Liver (tissue), 9 donors: ENCODE results near the gene ADCY2. TPM values are rescaled to one million over a fixed set of nuclear protein-coding genes. Genes with fewer than 3 reads are reported as not detected.

Source experiments
- DNase-seq: peaks from one replicate; pipeline ENCODE4 v3.0.0-alpha.2; 2017; ENCODE audit warnings: low spot score
- H3K27ac ChIP-seq, 2 donors: one replicate each; pipeline ENCODE4 v1.7.0; 2013; ENCODE audit warnings: inconsistent platforms in 2 of 2, low read length in 2 of 2, control low read depth in 1 of 2, low read depth in 1 of 2, mild to moderate bottlenecking in 1 of 2
- H3K27me3 ChIP-seq, 4 donors: one replicate each; pipeline versions ENCODE4 v1.6.1 to v1.7.0; 2013; ENCODE audit warnings: low read length in 3 of 4, inconsistent platforms in 1 of 4, mild to moderate bottlenecking in 1 of 4, moderate library complexity in 1 of 4; ENCODE audit not compliant: control insufficient read depth in 4 of 4, insufficient read depth in 4 of 4
- H3K36me3 ChIP-seq, 4 donors: one replicate each; pipeline versions ENCODE4 v1.6.1 to v1.7.0; 2013; ENCODE audit warnings: low read length in 3 of 4, mild to moderate bottlenecking in 3 of 4, low read depth in 1 of 4, moderate library complexity in 1 of 4; ENCODE audit not compliant: control insufficient read depth in 4 of 4, insufficient read depth in 3 of 4
- H3K4me1 ChIP-seq, 4 donors: one replicate each; pipeline versions ENCODE4 v1.6.1 to v1.7.0; 2013; ENCODE audit warnings: low read length in 3 of 4, mild to moderate bottlenecking in 3 of 4, moderate library complexity in 1 of 4; ENCODE audit not compliant: control insufficient read depth in 4 of 4, insufficient read depth in 4 of 4
- H3K4me3 ChIP-seq, 3 donors: one replicate each; pipeline versions ENCODE4 v1.6.1 to v1.7.0; 2013; ENCODE audit warnings: low read length in 3 of 3, control low read depth in 1 of 3, low read depth in 1 of 3, mild to moderate bottlenecking in 1 of 3
- H3K9ac ChIP-seq, 2 donors: one replicate each; pipeline ENCODE4 v1.7.0; 2013; ENCODE audit warnings: low read length in 2 of 2, mild to moderate bottlenecking in 2 of 2, moderate library complexity in 2 of 2, control low read depth in 1 of 2, low read depth in 1 of 2
- H3K9me3 ChIP-seq, 4 donors: one replicate each; pipeline versions ENCODE4 v1.6.1 to v1.7.0; 2013; ENCODE audit warnings: low read length in 3 of 4; ENCODE audit not compliant: control insufficient read depth in 4 of 4
- EGR1 ChIP-seq, 2 donors: IDR thresholded peaks; 2 replicates each; pipeline ENCODE4 v1.6.1; 2016 to 2018; ENCODE audit warnings: antibody characterized with exemption in 2 of 2, low read depth in 2 of 2
- FOXA1 ChIP-seq: IDR thresholded peaks from 2 replicates; pipeline ENCODE4 v1.6.1; 2016; ENCODE audit warnings: antibody characterized with exemption
- FOXA2 ChIP-seq: IDR thresholded peaks from 2 replicates; pipeline ENCODE4 v1.6.1; 2016; ENCODE audit warnings: antibody characterized with exemption
- GABPA ChIP-seq, 2 donors: IDR thresholded peaks in 1 of 2; conservative IDR thresholded peaks in 1 of 2; 2 replicates each; pipeline ENCODE4 v1.6.1; 2016; ENCODE audit warnings: antibody characterized with exemption in 2 of 2, mild to moderate bottlenecking in 1 of 2, moderate library complexity in 1 of 2
- HNF4A ChIP-seq, 2 donors: conservative IDR thresholded peaks; 2 replicates each; pipeline ENCODE4 v1.6.1; 2016; ENCODE audit warnings: antibody characterized with exemption in 2 of 2, mild to moderate bottlenecking in 2 of 2
- HNF4G ChIP-seq: IDR thresholded peaks from 2 replicates; pipeline ENCODE4 v1.6.1; 2016; ENCODE audit warnings: antibody characterized with exemption
- JUND ChIP-seq, 2 donors: IDR thresholded peaks; 2 replicates each; pipeline ENCODE4 v1.6.1; 2016; ENCODE audit warnings: antibody characterized with exemption in 2 of 2
- NR2F2 ChIP-seq: IDR thresholded peaks from 2 replicates; pipeline ENCODE4 v1.6.1; 2016; ENCODE audit warnings: antibody characterized with exemption
- RAD21 ChIP-seq, 2 donors: IDR thresholded peaks; 2 replicates each; pipeline ENCODE4 v1.6.1; 2016; ENCODE audit warnings: antibody characterized with exemption in 2 of 2, mild to moderate bottlenecking in 2 of 2
- RXRA ChIP-seq, 2 donors: IDR thresholded peaks; 2 replicates each; pipeline ENCODE4 v1.6.1; 2017 to 2018; ENCODE audit warnings: antibody characterized with exemption in 2 of 2, mild to moderate bottlenecking in 1 of 2
- SP1 ChIP-seq: IDR thresholded peaks from 2 replicates; pipeline ENCODE4 v1.6.1; 2018; ENCODE audit warnings: antibody characterized with exemption, mild to moderate bottlenecking
- TAF1 ChIP-seq: conservative IDR thresholded peaks from 2 replicates; pipeline ENCODE4 v1.6.1; 2016; ENCODE audit warnings: antibody characterized with exemption, mild to moderate bottlenecking
- YY1 ChIP-seq: IDR thresholded peaks from 2 replicates; pipeline ENCODE4 v1.6.1; 2016; ENCODE audit warnings: antibody characterized with exemption, mild to moderate bottlenecking
- WGBS: extraction: QIAGEN DNeasy Blood & Tissue Kit; methylation state at CpG from one replicate; pipeline ENCODE4 v1.1.7; 2013; 5-methylcytosine and 5-hydroxymethylcytosine counted together
- polyA plus RNA-seq, 2 donors: library from polyadenylated mRNA; stranded (reverse) in 1 of 2; unstranded in 1 of 2; fragments of 200-250 nt in 1 of 2; fragments of >200 nt in 1 of 2; fragmentation: Nextera tagmentation in 1 of 2; extraction: Ambion mirVana in 1 of 2; gene quantifications; one replicate each; pipeline versions ENCODE4 v1.2.1 to v1.2.3, GENCODE V29; 2013 to 2015
- total RNA-seq, 2 donors: library from RNA; depleted of rRNA; stranded (reverse); fragments of >200 nt; gene quantifications; one replicate each; pipeline ENCODE4 v1.2.3, GENCODE V29; 2014
- TF ChIP-seq, protein P1 (sequence below): fragments of 150-350 bp; IDR thresholded peaks from 2 replicates; pipeline ENCODE4 v1.5.1; 2017; ENCODE audit warnings: improper control_type of control experiment, low read depth, low read length; ENCODE audit not compliant: missing input control
- TF ChIP-seq, protein P2 (sequence below): IDR thresholded peaks from 2 replicates; pipeline ENCODE4 v1.6.1; 2016; ENCODE audit warnings: antibody characterized with exemption, mild to moderate bottlenecking
- TF ChIP-seq, protein P3 (sequence below): IDR thresholded peaks from 2 replicates; pipeline ENCODE4 v1.6.1; 2016; ENCODE audit warnings: antibody characterized with exemption
- TF ChIP-seq, protein P4 (sequence below): IDR thresholded peaks from 2 replicates; pipeline ENCODE4 v1.6.1; 2016; ENCODE audit warnings: antibody characterized with exemption
- TF ChIP-seq, protein P5 (sequence below): IDR thresholded peaks from 2 replicates; pipeline ENCODE4 v1.6.1; 2016; ENCODE audit warnings: antibody characterized with exemption
- donor health status: healthy.
- donor health status: healthy.
- donor health status: healthy.
- donor health status: healthy.
- donor health status: healthy.

The ADCY2 gene
- total and polyA plus RNA-seq, 4 donors: not detected

DNA sequence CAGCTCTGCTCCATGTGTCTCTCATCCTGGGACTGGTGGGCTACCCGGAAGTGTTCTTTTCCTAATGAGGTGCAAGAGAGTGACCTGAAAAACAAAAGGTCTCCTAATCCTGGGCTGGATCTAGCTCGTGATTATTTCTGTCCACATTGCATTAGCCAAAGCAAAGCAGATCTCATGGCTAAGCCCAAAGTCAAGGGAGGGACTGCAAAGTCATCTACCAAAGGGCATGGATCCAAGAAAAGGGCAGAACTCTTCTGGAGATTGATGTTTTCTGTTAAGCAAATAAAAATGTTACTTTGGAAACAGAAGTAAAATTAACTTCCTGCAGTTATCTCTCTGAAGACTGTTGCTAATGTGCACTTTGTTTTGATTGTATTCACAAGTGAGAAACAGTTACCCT lies 229.8 kb downstream of the ADCY2 start:
- Histone ChIP-seq H3K4me3 (no peak overlapping the region), H3K9ac (no peak overlapping the region), H3K27me3 (no peaks in the 10 kb centered on the region), H3K36me3 (no peaks in the 10 kb centered on the region), H3K4me1 (no peaks in the 10 kb centered on the region), H3K27ac (no peak overlapping the region), H3K9me3 (peaks cover 0 to under 1% (median 0%) of the 10 kb centered on the region in 4 donors)
- TF ChIP-seq EGR1 (IDR thresholded peaks at IDR 0.05; ENCODE audit: low read depth in 2 of 2) (no peak), FOXA2 (no peak), FOXA1 (no peak), HNF4G (no peak), GABPA (IDR thresholded peaks at IDR 0.05 in 1 of 2, conservative IDR thresholded peaks at IDR 0.05 in 1 of 2) (no peak), YY1 (no peak), TAF1 (no peak), RXRA (IDR thresholded peaks at IDR 0.05) (no peak), SP1 (no peak), NR2F2 (no peak), JUND (IDR thresholded peaks at IDR 0.05) (no peak), HNF4A (conservative IDR thresholded peaks at IDR 0.05) (no peak), RAD21 (IDR thresholded peaks at IDR 0.05) (no peak)
- TF ChIP-seq, protein P1, sequence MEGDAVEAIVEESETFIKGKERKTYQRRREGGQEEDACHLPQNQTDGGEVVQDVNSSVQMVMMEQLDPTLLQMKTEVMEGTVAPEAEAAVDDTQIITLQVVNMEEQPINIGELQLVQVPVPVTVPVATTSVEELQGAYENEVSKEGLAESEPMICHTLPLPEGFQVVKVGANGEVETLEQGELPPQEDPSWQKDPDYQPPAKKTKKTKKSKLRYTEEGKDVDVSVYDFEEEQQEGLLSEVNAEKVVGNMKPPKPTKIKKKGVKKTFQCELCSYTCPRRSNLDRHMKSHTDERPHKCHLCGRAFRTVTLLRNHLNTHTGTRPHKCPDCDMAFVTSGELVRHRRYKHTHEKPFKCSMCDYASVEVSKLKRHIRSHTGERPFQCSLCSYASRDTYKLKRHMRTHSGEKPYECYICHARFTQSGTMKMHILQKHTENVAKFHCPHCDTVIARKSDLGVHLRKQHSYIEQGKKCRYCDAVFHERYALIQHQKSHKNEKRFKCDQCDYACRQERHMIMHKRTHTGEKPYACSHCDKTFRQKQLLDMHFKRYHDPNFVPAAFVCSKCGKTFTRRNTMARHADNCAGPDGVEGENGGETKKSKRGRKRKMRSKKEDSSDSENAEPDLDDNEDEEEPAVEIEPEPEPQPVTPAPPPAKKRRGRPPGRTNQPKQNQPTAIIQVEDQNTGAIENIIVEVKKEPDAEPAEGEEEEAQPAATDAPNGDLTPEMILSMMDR: no peak
- TF ChIP-seq, protein P2, sequence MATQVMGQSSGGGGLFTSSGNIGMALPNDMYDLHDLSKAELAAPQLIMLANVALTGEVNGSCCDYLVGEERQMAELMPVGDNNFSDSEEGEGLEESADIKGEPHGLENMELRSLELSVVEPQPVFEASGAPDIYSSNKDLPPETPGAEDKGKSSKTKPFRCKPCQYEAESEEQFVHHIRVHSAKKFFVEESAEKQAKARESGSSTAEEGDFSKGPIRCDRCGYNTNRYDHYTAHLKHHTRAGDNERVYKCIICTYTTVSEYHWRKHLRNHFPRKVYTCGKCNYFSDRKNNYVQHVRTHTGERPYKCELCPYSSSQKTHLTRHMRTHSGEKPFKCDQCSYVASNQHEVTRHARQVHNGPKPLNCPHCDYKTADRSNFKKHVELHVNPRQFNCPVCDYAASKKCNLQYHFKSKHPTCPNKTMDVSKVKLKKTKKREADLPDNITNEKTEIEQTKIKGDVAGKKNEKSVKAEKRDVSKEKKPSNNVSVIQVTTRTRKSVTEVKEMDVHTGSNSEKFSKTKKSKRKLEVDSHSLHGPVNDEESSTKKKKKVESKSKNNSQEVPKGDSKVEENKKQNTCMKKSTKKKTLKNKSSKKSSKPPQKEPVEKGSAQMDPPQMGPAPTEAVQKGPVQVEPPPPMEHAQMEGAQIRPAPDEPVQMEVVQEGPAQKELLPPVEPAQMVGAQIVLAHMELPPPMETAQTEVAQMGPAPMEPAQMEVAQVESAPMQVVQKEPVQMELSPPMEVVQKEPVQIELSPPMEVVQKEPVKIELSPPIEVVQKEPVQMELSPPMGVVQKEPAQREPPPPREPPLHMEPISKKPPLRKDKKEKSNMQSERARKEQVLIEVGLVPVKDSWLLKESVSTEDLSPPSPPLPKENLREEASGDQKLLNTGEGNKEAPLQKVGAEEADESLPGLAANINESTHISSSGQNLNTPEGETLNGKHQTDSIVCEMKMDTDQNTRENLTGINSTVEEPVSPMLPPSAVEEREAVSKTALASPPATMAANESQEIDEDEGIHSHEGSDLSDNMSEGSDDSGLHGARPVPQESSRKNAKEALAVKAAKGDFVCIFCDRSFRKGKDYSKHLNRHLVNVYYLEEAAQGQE: no peak
- TF ChIP-seq, protein P3, sequence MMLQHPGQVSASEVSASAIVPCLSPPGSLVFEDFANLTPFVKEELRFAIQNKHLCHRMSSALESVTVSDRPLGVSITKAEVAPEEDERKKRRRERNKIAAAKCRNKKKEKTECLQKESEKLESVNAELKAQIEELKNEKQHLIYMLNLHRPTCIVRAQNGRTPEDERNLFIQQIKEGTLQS: no peak
- TF ChIP-seq, protein P4, sequence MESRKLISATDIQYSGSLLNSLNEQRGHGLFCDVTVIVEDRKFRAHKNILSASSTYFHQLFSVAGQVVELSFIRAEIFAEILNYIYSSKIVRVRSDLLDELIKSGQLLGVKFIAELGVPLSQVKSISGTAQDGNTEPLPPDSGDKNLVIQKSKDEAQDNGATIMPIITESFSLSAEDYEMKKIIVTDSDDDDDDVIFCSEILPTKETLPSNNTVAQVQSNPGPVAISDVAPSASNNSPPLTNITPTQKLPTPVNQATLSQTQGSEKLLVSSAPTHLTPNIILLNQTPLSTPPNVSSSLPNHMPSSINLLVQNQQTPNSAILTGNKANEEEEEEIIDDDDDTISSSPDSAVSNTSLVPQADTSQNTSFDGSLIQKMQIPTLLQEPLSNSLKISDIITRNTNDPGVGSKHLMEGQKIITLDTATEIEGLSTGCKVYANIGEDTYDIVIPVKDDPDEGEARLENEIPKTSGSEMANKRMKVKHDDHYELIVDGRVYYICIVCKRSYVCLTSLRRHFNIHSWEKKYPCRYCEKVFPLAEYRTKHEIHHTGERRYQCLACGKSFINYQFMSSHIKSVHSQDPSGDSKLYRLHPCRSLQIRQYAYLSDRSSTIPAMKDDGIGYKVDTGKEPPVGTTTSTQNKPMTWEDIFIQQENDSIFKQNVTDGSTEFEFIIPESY: no peak
- TF ChIP-seq, protein P5, sequence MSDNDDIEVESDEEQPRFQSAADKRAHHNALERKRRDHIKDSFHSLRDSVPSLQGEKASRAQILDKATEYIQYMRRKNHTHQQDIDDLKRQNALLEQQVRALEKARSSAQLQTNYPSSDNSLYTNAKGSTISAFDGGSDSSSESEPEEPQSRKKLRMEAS: no peak
- no peak for DNase-seq
- 46% methylated on average over 2 of the region's 2 CpGs for WGBS
